Measurements from ENCODE around the gene SLC8A1. TPM values are rescaled to one million over a fixed set of nuclear protein-coding genes. Genes with fewer than 3 reads are reported as not detected.

SLC8A1 gene
- total RNA-seq (under 1 TPM; 0.22 to 0.34 TPM), polyA plus RNA-seq (not detected), total RNA-seq (0 to 0.35 (median 0.04) reads per million in 6 experiments)

DNA sequence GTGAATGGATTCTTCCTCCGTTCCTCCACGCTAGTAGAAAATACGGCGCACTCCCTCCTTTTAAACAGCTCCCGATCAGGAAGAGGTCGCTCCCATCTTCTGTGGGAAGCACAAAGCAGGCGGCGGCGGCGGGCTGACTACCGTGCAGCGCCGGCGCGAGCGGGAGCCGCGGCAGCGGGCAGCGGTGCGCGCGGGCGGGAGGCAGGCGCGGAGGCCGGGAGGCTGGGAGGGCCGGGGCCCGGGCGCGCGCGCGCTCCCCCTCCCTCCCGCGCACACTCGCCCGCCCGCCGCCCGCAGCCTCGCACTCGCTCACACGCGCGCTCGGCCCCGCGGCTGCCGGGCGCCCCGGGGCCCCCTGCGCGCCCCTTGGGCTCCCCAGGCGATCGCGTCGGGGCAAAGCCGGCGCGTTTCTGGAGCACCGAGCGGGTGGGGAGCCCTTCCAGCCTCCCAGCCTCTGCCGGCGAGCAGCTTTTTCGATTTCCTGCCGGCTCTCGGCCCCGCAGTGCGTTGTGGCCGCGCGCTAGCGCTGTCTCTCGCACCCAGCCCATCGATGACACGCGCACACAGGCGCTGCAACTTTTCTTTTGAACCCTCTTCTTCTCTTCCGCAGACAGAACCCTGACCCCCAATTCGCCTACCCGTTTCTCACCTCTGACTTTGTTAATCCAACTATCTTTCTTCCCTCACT, at the start of gene SLC8A1:
TSS of gene SLC8A1 (minus strand) at position 173 of the 688 bp plus-strand sequence.
- Mint-ChIP-seq H3K27me3 (peaks cover 18 to 46% (median 32%) of the 10 kb centered on the region in 5 donors), H3K9me3 (peaks cover 0 to 3% (median 0%) of the 10 kb centered on the region in 9 donors), H3K4me1 (peaks cover 10 to 24% (median 19%) of the 10 kb centered on the region in 4 donors), H3K27ac (peak within 1 kb of the TSS in 2 of 10 donors; percentile 3 to 29), H3K36me3 (no peaks in the 10 kb centered on the region), H3K4me3 (peak within 1 kb of the TSS; percentile 40 to 90 (median 76))
- DNase-seq (no peak), ATAC-seq (no peak)
- POLR2A ChIA-PET = no interaction called here

DNA sequence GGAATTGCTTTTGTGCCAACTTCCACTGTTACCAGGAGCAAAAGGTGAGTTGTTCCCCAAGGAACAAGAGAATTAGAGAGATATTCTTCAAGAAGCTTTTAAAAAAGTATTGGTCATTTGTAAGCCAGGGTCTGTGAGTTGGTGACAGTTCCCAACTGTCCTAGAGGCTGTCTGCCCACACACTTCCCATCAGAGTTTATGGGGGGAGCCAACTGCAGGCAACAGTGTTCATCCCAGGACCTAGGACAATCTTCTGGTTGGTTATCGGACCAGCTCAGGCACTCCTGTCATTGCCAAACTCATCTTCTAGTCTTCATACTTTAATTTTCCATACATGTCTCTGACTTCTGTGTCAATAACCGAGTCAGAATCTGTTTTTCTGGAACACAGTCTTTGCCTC, 47.5 kb upstream of the SLC8A1 start:
- Mint-ChIP-seq H3K36me3 (no peaks in the 10 kb centered on the region), H3K4me3 (no peak overlapping the region), H3K4me1 (no peaks in the 10 kb centered on the region), H3K27me3 (peaks cover 0 to 3% (median 0%) of the 10 kb centered on the region in 5 donors), H3K27ac (no peak overlapping the region), H3K9me3 (no peaks in the 10 kb centered on the region)
- POLR2A ChIA-PET = no interaction called here
- no peak for DNase-seq
- no peak for ATAC-seq

DNA sequence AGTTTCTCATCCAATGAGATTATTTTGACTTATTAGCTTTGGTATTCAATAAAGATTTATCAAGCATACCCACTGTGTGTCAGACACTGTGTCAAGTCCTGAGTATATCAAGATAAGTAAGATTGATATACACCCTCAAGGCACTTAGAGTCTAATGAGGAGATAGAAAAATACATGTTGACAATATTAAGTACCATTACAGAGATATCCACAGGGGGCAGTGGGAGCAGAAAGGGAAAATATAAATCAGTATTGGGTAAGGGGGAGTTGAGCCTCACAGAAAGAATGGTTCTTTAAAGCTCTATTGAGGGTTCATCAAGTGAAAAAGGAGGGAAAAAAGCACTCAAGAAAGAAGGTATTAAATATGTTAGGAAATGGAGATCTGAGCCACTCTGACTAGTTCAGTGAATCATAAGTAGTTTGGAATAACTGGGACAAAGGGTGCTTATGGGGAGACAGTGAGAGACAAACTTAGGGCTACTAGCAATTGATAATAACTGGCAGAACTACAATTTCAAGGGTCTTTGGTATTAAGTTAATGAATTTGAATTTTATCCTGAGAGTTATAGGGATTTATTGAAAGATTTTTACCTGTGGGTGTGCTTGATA, 45.5 kb upstream of the SLC8A1 start:
- no peak for ATAC-seq
- POLR2A ChIA-PET = no interaction called here
- Mint-ChIP-seq H3K4me1 (no peaks in the 10 kb centered on the region), H3K27me3 (no peaks in the 10 kb centered on the region), H3K9me3 (peaks cover 0 to 9% (median 2%) of the 10 kb centered on the region in 9 donors), H3K4me3 (no peak overlapping the region), H3K36me3 (no peaks in the 10 kb centered on the region), H3K27ac (no peak overlapping the region)
- DNase-seq = no peak

DNA sequence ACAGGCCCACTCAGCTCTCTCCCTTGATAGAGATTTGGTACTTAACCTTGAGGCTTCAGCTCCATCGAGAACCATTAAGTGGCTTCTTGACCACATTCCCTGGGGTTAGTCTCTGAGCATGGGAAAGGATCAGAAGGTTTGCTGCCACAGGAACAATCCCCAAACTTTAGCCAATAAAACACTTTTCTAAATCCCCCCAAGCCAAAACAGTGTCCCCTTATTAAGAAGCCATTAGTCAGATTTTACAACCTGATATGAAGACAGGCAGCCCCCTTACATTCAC, 37.7 kb upstream of the SLC8A1 start:
- DNase-seq = no peak
- Mint-ChIP-seq H3K27me3 (no peaks in the 10 kb centered on the region), H3K4me1 (peaks cover 2 to 25% (median 17%) of the 10 kb centered on the region in 4 donors), H3K4me3 (peak overlapping the region; percentile 53 to 84 (median 76)), H3K36me3 (peaks cover 0 to 1% (median 0%) of the 10 kb centered on the region in 3 donors), H3K27ac (peak overlapping the region in 5 of 10 donors; percentile 3 to 80 (median 23)), H3K9me3 (peaks cover 0 to 9% (median 2%) of the 10 kb centered on the region in 9 donors)
- no peak for ATAC-seq
- POLR2A ChIA-PET = no interaction called here

DNA sequence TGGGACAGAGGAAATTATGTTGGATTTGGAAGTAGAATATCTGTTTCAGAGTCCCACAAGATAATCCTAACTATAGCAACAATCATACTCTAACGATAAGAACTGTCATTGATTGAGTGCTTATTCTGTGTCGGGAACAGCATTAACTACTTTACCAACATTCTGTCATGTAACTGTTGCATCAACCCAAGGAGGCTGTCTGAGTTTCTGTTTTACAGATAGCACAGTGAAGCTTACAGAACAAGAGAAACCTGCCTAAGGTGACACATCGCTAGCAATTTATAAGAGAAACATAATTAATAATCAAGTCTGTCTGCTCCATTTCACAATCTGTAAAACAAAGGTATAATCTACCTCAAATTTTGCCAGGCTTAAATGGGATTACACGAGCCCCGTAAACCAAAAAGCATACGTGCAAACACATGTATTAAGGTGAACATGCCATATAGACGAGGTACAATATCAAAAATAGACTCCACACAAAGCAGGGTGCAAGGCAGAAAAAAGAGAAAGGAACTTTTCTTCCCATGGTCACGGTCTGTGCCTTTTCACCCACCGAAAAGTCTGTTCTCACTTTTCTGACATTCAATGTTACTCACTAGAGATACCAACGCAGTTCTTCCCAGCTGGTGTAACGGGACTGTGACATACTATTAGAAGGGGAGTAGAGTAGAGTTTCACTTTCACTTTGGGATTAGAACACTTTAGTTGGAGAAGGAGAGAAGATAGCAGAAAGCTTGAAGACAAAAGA, 37.2 kb upstream of the SLC8A1 start:
- peaks cover 2 to 25% (median 17%) of the 10 kb centered on the region in 4 donors for H3K4me1 Mint-ChIP-seq
- H3K27ac Mint-ChIP-seq = peak overlapping the region in 6 of 10 donors; percentile 3 to 80 (median 49)
- DNase-seq (peak in 2 of 10 donors; percentile 2 to 5), ATAC-seq (no peak)
- peaks cover 0 to 8% (median 2%) of the 10 kb centered on the region in 9 donors for H3K9me3 Mint-ChIP-seq
- H3K27me3 Mint-ChIP-seq = no peaks in the 10 kb centered on the region
- POLR2A ChIA-PET = no interaction called here
- peaks cover 0 to 1% (median 0%) of the 10 kb centered on the region in 3 donors for H3K36me3 Mint-ChIP-seq
- peak overlapping the region; percentile 53 to 84 (median 76) for H3K4me3 Mint-ChIP-seq

DNA sequence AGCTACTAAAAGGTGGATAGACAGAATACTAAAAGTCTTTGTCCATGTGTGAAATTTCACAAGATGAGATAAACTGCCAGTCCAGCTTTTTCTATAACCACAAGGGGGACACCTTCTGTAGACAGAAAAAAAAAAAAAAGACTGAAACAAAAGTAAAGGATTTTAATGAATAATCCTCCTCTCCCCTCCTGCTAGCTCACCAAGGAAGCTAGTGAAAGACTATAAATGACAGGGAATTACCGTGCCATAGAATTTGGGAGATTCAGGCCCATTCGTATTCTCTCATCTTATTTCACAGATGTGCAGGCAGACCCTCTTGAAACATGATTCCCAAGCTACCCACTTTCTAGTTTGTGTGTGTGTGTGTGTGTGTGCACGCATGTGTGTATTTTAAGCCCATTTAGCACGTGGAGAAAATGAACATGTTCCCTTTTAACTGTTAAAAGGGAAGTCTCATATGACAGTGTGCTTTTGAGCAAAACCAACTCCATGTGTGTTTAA, 36.3 kb upstream of the SLC8A1 start:
- H3K36me3 Mint-ChIP-seq = peaks cover 0 to 1% (median 0%) of the 10 kb centered on the region in 3 donors
- H3K27me3 Mint-ChIP-seq = no peaks in the 10 kb centered on the region
- H3K9me3 Mint-ChIP-seq = peaks cover 0 to 3% (median 0%) of the 10 kb centered on the region in 9 donors
- no peak for DNase-seq
- no peak overlapping the region for H3K4me3 Mint-ChIP-seq
- peaks cover 2 to 25% (median 17%) of the 10 kb centered on the region in 4 donors for H3K4me1 Mint-ChIP-seq
- POLR2A ChIA-PET = no interaction called here
- H3K27ac Mint-ChIP-seq = no peak overlapping the region
- no peak for ATAC-seq

DNA sequence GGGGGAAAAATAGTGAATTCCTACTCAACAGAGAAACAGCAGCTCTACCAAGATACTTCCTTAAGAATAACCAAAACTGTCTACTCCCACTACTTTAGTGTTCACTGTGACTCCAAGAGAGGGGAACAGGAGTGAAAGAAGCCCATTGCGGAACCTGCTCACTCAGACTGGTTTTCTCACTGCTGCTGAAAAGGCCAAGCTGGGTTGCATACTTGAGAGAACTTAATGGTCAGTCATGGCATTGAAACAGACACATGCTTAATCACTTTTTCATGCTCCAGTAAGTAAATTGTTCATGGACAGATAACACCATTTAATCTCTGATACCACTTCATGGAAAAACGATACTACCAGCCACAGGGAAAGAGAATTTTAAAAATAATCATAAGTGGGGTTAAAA, 35.7 kb upstream of the SLC8A1 start:
- POLR2A ChIA-PET = no interaction called here
- Mint-ChIP-seq H3K4me3 (no peak overlapping the region), H3K36me3 (peaks cover 0 to 1% (median 0%) of the 10 kb centered on the region in 3 donors), H3K27ac (no peak overlapping the region), H3K27me3 (no peaks in the 10 kb centered on the region), H3K9me3 (peaks cover 0 to 3% (median 0%) of the 10 kb centered on the region in 9 donors), H3K4me1 (peaks cover 2 to 25% (median 17%) of the 10 kb centered on the region in 4 donors)
- ATAC-seq (no peak), DNase-seq (no peak)

DNA sequence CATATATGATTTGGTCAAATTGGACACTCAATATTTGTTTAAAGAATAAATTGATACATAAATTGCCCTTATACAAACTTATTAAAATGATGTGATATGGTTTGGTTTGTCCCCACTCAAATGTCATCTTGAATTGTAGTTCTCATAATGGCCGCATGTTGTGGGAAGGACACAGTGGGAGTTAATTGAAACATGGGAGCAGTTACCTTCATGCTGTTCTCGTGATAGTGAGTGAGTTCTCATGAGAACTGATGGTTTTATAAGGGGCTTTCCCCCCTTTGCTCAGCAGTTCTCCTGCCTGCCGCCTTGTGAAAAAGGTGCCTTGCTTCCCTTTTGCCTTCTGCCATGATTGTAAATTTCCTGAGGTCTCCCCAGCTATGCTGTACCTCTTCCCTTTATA, 34.0 kb upstream of the SLC8A1 start:
- Mint-ChIP-seq H3K4me1 (peaks cover 2 to 25% (median 17%) of the 10 kb centered on the region in 4 donors), H3K27ac (no peak overlapping the region), H3K36me3 (no peaks in the 10 kb centered on the region), H3K9me3 (peaks cover 0 to 3% (median 0%) of the 10 kb centered on the region in 9 donors), H3K4me3 (no peak overlapping the region), H3K27me3 (no peaks in the 10 kb centered on the region)
- ATAC-seq = no peak
- POLR2A ChIA-PET = no interaction called here
- no peak for DNase-seq

DNA sequence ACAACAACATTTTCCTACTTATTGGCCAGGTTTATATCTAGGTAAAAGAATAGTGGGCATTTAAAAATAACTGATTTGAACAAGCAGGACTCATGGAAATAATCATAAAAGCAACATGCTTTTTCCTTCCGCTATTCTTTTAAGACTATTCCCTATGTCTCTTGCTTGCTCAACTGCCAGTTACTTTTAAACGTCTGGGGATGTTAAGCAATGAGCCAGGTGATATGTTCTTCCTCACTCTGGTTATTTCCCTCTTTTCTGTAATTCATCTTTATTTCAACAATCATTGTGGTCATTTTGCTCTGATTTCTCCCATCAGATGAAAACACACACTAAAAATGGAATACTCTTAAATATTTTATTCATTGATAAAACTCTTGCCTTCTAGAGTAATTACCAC, 33.4 kb upstream of the SLC8A1 start:
- Mint-ChIP-seq H3K27me3 (no peaks in the 10 kb centered on the region), H3K27ac (no peak overlapping the region), H3K36me3 (no peaks in the 10 kb centered on the region), H3K9me3 (peaks cover 0 to 3% (median 0%) of the 10 kb centered on the region in 9 donors), H3K4me3 (no peak overlapping the region), H3K4me1 (peaks cover 2 to 25% (median 17%) of the 10 kb centered on the region in 4 donors)
- DNase-seq = no peak
- no peak for ATAC-seq
- POLR2A ChIA-PET = no interaction called here

DNA sequence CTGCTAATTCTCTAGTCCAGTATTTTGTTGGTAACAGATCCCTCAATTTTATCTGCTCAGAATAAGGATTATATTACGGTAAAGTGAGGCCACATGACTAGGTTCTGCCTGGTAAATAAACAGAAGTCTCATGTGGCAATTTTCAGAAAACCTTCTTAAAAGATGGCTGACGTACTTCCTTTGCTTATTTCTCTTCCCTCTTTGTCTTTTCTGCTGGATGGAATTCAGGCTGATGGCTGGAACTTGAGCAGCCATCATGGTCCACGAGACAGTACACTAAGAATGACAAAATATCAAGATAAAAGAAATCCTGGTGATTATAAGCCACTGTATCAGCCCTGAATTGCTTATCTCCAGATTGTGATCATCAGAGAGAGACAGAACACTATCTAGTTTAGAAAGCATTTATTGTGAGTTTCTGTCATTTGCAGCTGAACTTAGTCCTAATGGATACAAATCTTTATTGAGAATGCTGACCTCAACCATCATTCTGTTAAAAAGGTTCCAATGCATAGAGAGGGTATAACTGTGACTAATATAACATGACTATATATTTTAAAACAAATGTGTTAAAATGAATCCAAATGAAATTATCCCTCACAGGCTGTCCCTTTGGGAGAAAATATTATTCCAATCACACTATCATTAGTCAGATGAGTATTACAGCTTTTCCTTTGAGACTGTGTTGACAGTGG, 31.8 kb upstream of the SLC8A1 start:
- H3K27ac Mint-ChIP-seq = no peak overlapping the region
- POLR2A ChIA-PET = interaction anchor here (0.8 kb wide), 1 partner anchor 683 kb away, joined by 3 read pairs; no protein-coding TSS in a partner anchor
- no peak overlapping the region for H3K4me3 Mint-ChIP-seq
- H3K36me3 Mint-ChIP-seq = no peaks in the 10 kb centered on the region
- DNase-seq = no peak
- H3K9me3 Mint-ChIP-seq = peaks cover 0 to 3% (median 0%) of the 10 kb centered on the region in 9 donors
- H3K4me1 Mint-ChIP-seq = peaks cover 0 to 11% (median 2%) of the 10 kb centered on the region in 4 donors
- H3K27me3 Mint-ChIP-seq = no peaks in the 10 kb centered on the region
- ATAC-seq = no peak

DNA sequence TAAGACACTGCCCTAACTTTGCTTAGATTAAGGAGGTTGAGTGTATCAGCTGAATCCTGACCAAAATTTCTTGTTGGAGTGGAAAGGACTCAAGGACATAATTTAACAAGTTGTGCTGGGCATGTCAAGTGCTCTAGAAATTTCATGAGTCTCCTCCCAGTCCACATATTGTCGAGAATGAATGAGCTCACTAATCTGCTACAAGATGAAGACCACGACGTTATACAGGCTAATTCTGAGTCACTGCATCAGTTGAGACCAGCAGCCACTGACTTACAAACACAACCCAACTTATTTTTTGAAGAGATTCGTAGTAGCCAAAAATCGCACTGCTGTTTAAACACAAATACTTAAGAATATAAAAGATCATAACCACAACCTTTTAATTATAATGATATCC, 28.7 kb upstream of the SLC8A1 start:
- no peaks in the 10 kb centered on the region for H3K36me3 Mint-ChIP-seq
- ATAC-seq = no peak
- POLR2A ChIA-PET = no interaction called here
- peaks cover 0 to 3% (median 0%) of the 10 kb centered on the region in 9 donors for H3K9me3 Mint-ChIP-seq
- DNase-seq = no peak
- H3K27ac Mint-ChIP-seq = no peak overlapping the region
- no peaks in the 10 kb centered on the region for H3K27me3 Mint-ChIP-seq
- H3K4me1 Mint-ChIP-seq = no peaks in the 10 kb centered on the region
- no peak overlapping the region for H3K4me3 Mint-ChIP-seq

DNA sequence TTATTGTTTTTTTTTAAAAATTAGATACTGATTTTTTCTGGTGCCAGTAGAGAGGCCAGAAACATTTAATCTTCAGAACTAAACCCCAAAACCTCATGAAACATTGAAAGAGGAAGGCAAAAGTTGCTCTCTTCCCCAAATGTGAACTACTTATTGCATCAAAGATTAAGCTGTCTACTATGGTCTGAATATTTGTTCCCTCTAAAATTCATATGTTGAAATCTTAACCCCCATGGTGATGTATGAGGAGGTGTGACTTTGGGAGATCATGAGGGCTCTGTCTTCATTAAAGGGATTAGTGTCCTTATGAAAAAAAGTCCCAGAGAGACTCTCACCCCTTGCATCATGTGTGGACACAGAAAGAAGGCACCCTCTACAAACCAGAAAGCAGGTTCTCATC, 28.2 kb upstream of the SLC8A1 start:
- Mint-ChIP-seq H3K27me3 (no peaks in the 10 kb centered on the region), H3K36me3 (no peaks in the 10 kb centered on the region), H3K27ac (no peak overlapping the region), H3K4me1 (no peaks in the 10 kb centered on the region), H3K9me3 (peaks cover 0 to 3% (median 0%) of the 10 kb centered on the region in 9 donors), H3K4me3 (no peak overlapping the region)
- POLR2A ChIA-PET = no interaction called here
- DNase-seq (no peak), ATAC-seq (no peak)

Measured in naive thymus-derived CD8-positive, alpha-beta T cell (primary cell).